Right lobe of liver (tissue), 6 donors: ENCODE results near the gene RBMS3. TPM values are rescaled to one million over a fixed set of nuclear protein-coding genes. Genes with fewer than 3 reads are reported as not detected.

Experiments used
- ATAC-seq, 4 donors: fragments of 200-7000 bp; cut with Tn5 transposase; one replicate each; pipeline ENCODE4 v1.9.1; 2020; ENCODE audit warnings: mild to moderate bottlenecking in 4 of 4, moderate library complexity in 4 of 4
- DNase-seq, 3 donors: peaks; one replicate each; pipeline ENCODE4 v3.0.0-alpha.2; 2020
- H3K27ac ChIP-seq, 3 donors: fragments of 200-600 bp; one replicate each; pipeline ENCODE4 v1.8.0; 2022
- H3K27me3 ChIP-seq, 2 donors: fragments of 200-600 bp; one replicate each; pipeline ENCODE4 v1.8.0; 2022
- H3K36me3 ChIP-seq, 4 donors: fragments of 200-600 bp; sonication (generic) in 1 of 4; one replicate each; pipeline versions ENCODE4 v1.5.1 to v1.8.0; 2017 to 2022; ENCODE audit warnings: control low read depth in 1 of 4
- H3K4me1 ChIP-seq, 4 donors: fragments of 200-600 bp; sonication (generic) in 1 of 4; one replicate each; pipeline versions ENCODE4 v1.5.1 to v1.8.0; 2017 to 2022; ENCODE audit warnings: control low read depth in 1 of 4
- H3K4me3 ChIP-seq, 3 donors: fragments of 200-600 bp; one replicate each; pipeline ENCODE4 v1.8.0; 2022
- H3K9me3 ChIP-seq, 4 donors: fragments of 200-600 bp; sonication (generic) in 1 of 4; one replicate each; pipeline versions ENCODE4 v1.5.1 to v1.8.0; 2017 to 2022; ENCODE audit warnings: control low read depth in 1 of 4
- POLR2A ChIP-seq: fragments of 450-650 bp; IDR thresholded peaks from one replicate; pipeline ENCODE4 v1.6.1; 2017; ENCODE audit warnings: antibody characterized with exemption, mild to moderate bottlenecking
- WGBS: methylation state at CpG from one replicate; pipeline ENCODE4 v1.1.6; 2018; ENCODE audit warnings: low coverage, low lambda C conversion rate; ENCODE audit not compliant: insufficient coverage; ENCODE audit errors: missing lambda C conversion rate; 5-methylcytosine and 5-hydroxymethylcytosine counted together
- intact Hi-C, 2 donors: fragments of 100-400 bp; cut with DNase I; formaldehyde crosslinking; loops; one replicate each; pipeline versions ENCODE4 v1.11.2 to v1.14.1; 2022
- total RNA-seq, 6 experiments: library from RNA; depleted of rRNA in 2 of 6; stranded (reverse); fragments of >200 nt in 2 of 6; fragmentation: NEBNext Ultra II Directional in 3 of 6; extraction: Animal tissue kit (Norgen Biotek cat#: 25700) in 3 of 6; gene quantifications; one replicate each; pipeline versions ENCODE4 v1.1.0 to v1.2.4, GENCODE V29; 2016 to 2023
- TF ChIP-seq, protein P1 (sequence below), 4 donors: fragments of 200-600 bp in 3 of 4; fragments of 450-650 bp in 1 of 4; IDR thresholded peaks; one replicate each; pipeline versions ENCODE4 v1.5.1 to v1.8.0; 2016 to 2022; ENCODE audit warnings: antibody characterized with exemption in 4 of 4, mild to moderate bottlenecking in 2 of 4
- donor health status: DM: no; HTN: yes; CAD: no.
- donor health status: DM: no; HTN: no; CAD: no.
- donor health status: DM: no; HTN: no; CAD: no.
- donor health status: DM: no; HTN: yes; CAD: no.
- donor health status: DM: no; HTN: yes; CAD: no.

The RBMS3 gene
- total RNA-seq, 6 experiments from 2014 or later, result 6.3 to 11.5 (median 8.3) TPM

GRCh38 chr3:29871087-29871486, 590.2 kb downstream of the RBMS3 start:
- Histone ChIP-seq H3K9me3 (no peaks in the 10 kb centered on the region), H3K4me3 (no peak overlapping the region), H3K4me1 (no peaks in the 10 kb centered on the region), H3K36me3 (no peaks in the 10 kb centered on the region), H3K27ac (no peak overlapping the region), H3K27me3 (no peaks in the 10 kb centered on the region)
- 26% methylated on average over 1 of the region's 1 CpG for WGBS
- DNase-seq (no peak), ATAC-seq (no peak)
- TF ChIP-seq, protein P1, sequence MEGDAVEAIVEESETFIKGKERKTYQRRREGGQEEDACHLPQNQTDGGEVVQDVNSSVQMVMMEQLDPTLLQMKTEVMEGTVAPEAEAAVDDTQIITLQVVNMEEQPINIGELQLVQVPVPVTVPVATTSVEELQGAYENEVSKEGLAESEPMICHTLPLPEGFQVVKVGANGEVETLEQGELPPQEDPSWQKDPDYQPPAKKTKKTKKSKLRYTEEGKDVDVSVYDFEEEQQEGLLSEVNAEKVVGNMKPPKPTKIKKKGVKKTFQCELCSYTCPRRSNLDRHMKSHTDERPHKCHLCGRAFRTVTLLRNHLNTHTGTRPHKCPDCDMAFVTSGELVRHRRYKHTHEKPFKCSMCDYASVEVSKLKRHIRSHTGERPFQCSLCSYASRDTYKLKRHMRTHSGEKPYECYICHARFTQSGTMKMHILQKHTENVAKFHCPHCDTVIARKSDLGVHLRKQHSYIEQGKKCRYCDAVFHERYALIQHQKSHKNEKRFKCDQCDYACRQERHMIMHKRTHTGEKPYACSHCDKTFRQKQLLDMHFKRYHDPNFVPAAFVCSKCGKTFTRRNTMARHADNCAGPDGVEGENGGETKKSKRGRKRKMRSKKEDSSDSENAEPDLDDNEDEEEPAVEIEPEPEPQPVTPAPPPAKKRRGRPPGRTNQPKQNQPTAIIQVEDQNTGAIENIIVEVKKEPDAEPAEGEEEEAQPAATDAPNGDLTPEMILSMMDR (IDR thresholded peaks at IDR 0.05), result no peak
- no peak for TF ChIP-seq POLR2A
- intact Hi-C loops, result no loop called here

DNA sequence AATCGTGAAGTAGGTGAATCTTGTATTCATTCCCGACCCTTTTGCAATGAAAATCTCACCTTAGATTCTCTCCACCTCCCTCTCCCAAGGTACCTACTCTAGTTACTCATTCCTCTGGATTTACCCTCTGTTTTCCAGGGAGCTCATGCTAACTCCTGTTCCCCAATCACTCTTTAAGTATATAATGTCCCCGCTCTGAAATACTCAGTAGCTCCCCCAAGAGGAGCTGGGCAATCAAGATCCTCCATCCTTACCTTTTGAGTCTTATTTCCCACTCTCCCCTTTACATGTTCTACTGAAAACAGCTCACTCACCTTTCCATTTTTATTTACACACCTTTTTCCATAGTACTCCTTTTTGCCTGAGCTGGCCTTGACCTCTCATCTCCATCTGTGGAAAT, 599.9 kb downstream of the RBMS3 start:
- Histone ChIP-seq H3K4me3 (no peak overlapping the region), H3K4me1 (no peaks in the 10 kb centered on the region), H3K27me3 (no peaks in the 10 kb centered on the region), H3K27ac (no peak overlapping the region), H3K36me3 (no peaks in the 10 kb centered on the region), H3K9me3 (no peaks in the 10 kb centered on the region)
- WGBS, result 53% methylated on average over 3 of the region's 3 CpGs
- DNase-seq (no peak), ATAC-seq (no peak)
- intact Hi-C loops, result no loop called here
- no peak for TF ChIP-seq POLR2A
- TF ChIP-seq, protein P1 (IDR thresholded peaks at IDR 0.05), result no peak

DNA sequence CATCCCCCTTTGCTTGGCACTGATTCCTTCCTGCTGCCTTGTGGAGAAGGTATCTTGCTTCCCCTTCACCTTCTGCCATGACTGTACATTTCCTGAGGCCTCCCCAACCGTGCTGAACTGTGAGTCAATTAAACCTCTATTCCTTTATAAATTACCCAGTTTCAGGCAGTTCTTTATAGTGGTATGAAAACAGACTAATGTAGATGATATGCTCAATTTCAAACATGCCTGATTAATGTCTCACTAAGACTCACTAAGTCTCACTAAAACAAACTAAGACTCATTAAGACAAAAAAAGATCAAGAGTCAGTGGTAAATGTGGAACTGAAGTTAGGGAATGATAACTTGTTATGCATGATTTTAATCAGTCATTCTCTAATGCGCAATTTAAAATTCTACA, 606.6 kb downstream of the RBMS3 start:
- H3K9me3 ChIP-seq, result no peaks in the 10 kb centered on the region
- ATAC-seq (no peak), DNase-seq (no peak)
- intact Hi-C loops, result no loop called here
- H3K4me3 ChIP-seq, result no peak overlapping the region
- no peaks in the 10 kb centered on the region for H3K4me1 ChIP-seq
- no peak for TF ChIP-seq POLR2A
- TF ChIP-seq, protein P1 (IDR thresholded peaks at IDR 0.05), result no peak
- no peak overlapping the region for H3K27ac ChIP-seq
- no peaks in the 10 kb centered on the region for H3K27me3 ChIP-seq
- no peaks in the 10 kb centered on the region for H3K36me3 ChIP-seq
- 27% methylated on average over 2 of the region's 2 CpGs for WGBS

- Histone ChIP-seq H3K4me1 (no peaks in the 10 kb centered on the region), H3K36me3 (no peaks in the 10 kb centered on the region), H3K27me3 (no peaks in the 10 kb centered on the region), H3K4me3 (no peak overlapping the region), H3K27ac (no peak overlapping the region), H3K9me3 (no peaks in the 10 kb centered on the region)
- ATAC-seq (no peak), DNase-seq (no peak)
- intact Hi-C loops, result no loop called here
- 64% methylated on average over 1 of the region's 1 CpG for WGBS
- TF ChIP-seq, protein P1 (IDR thresholded peaks at IDR 0.05), result no peak
- no peak for TF ChIP-seq POLR2A
Observed at GRCh38 chr3:29889215-29889614, 608.3 kb downstream of the RBMS3 start.

- TF ChIP-seq POLR2A, result no peak
- TF ChIP-seq, protein P1 (IDR thresholded peaks at IDR 0.05), result no peak
- intact Hi-C loops, result no loop called here
- H3K4me3 ChIP-seq, result no peak overlapping the region
- no peak overlapping the region for H3K27ac ChIP-seq
- no peaks in the 10 kb centered on the region for H3K36me3 ChIP-seq
- DNase-seq (no peak), ATAC-seq (no peak)
- no peaks in the 10 kb centered on the region for H3K27me3 ChIP-seq
- WGBS, result 62% methylated on average over 5 of the region's 5 CpGs
- H3K9me3 ChIP-seq, result no peaks in the 10 kb centered on the region
- no peaks in the 10 kb centered on the region for H3K4me1 ChIP-seq
Observed at GRCh38 chr3:29890801-29891200, 609.9 kb downstream of the RBMS3 start.
